GM12891 (cell line): ENCODE results near the gene POU2AF1.

ENCODE experiments used
- POLR2A ChIP-seq: IDR thresholded peaks from 2 replicates; pipeline ENCODE4 v1.6.1; 2011; ENCODE audit warnings: low read depth, low read length, control low read depth
- POLR2AphosphoS5 ChIP-seq: IDR thresholded peaks from 2 replicates; pipeline ENCODE4 v1.6.1; 2011; ENCODE audit warnings: low read depth, low read length, control low read depth
- SPI1 ChIP-seq: IDR thresholded peaks from 2 replicates; pipeline ENCODE4 v1.6.1; 2011; ENCODE audit warnings: low read depth, low read length, control low read depth
- TAF1 ChIP-seq: IDR thresholded peaks from 2 replicates; pipeline ENCODE4 v1.6.1; 2011; ENCODE audit warnings: low read depth, low read length, control low read depth

DNA sequence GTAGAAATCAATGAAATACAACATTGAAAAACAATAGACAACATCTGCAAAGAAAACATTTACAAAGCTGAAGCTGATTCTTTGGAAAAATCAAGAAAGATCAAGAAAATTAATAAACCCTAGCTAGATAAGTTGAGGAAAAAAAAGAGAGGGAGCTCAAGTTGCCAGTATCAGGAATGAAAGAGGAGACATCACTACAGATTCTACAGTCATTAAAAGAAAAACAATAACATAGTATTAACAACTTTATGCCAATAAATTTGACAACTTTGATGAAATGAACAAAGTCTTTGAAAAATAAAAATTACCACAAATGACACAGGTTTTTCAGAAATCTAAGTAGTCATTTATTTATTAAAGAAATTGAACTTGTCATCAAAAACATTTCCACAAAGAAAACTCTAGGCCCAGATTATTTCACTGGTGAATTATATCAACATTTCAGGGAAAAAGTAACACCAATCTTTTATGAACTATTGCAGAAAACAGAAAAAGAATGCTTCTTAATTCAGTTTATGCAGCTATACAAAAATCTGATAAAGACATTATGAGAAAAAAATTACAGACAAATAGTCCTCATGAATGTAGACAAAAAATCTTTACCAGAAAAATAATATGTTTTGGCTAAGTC, 39.2 kb downstream of the POU2AF1 start:
- no peak for TF ChIP-seq TAF1
- no peak for TF ChIP-seq SPI1
- TF ChIP-seq POLR2AphosphoS5: no peak
- no peak for TF ChIP-seq POLR2A
